OCI-M1 (cell line): ENCODE measurements around the gene LTB4R2.
"Not testable (repeated sequence)": the region's sequence is repeated elsewhere in the genome, so short reads cannot be mapped to it uniquely, and the experiment has no call there.

Experiments used
- DNase-seq: peaks from one replicate; lab custom pipeline; 2025; lab: John Stamatoyannopoulos, UW

The LTB4R2 gene

DNA sequence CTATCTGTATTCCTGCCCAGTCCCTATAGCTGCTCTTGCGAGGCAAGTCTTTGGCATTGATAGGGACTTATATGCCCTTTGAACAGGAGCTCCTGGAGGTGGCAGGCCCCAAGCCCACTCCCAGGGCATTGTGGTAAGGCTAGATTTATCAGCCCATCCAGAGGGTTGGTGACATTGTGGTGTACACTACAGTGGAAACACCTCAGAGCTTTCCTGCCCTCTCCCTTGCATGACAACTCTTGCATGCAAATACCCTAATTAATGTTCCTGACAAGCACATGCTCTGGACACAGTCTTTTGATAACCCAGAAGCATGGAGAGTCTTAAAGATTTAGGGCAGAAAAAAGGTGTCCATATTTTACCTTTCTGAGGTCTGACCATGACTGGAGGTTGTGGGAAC lies 30.7 kb downstream of the LTB4R2 start:
- DNase-seq, result no peak

DNA sequence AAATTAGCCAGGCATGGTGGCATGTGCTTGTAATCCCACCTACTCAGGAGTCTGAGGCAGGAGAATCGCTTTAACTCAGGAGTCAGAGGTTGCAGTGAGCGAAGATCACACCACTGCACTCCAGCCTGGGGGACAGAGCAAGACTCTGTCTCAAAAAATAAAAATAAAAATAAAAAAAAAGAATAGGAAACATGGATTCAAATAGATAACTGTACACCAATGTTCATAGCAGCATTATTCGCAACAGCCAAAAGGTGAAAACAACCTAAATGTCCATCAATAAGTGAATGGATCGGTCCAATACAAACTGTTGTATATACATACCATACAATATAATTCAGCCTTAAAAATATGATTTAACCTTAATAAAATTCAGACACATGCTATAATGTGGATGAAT lies 32.9 kb downstream of the LTB4R2 start:
- DNase-seq, result no peak

DNA sequence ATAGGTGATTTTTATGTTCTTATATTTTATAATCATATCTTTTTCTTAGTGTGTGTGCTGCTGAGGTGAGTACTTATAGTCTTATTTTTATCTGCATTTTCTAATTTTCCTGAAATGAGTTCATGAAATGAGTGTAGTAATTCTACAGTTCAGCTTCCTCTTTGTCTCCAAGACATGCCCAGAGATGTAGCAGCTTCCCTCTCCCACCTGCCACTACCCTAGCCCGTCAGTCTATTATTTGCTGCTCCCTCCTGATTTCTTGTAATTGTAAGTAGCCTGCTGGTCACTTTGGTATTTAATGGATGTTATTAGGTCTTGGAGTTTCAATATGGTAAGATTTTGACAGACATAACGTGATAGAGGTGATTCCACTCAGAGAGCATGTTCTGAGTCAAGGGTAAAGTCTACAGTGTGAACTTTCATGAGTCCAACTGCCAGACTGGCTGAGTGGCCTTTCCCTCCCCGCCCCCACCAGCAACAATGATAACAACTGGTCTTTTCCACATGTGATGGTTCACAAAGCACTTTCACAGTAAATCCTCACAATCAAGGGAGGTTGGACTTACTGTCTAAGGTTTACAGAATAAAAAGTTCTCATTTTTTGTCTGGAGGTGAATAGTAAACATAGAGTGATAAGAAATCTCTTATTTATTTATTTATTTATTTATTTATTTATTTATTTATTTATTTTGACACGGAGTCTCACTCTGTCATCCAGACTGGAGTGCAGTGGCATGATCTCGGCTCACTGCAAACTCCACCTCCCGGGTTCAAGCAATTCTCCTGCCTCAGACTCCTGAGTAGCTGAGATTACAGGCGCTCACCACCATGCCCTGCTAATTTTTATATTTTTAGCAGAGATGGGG lies 34.1 kb downstream of the LTB4R2 start:
- peak; percentile 32 for DNase-seq

DNA sequence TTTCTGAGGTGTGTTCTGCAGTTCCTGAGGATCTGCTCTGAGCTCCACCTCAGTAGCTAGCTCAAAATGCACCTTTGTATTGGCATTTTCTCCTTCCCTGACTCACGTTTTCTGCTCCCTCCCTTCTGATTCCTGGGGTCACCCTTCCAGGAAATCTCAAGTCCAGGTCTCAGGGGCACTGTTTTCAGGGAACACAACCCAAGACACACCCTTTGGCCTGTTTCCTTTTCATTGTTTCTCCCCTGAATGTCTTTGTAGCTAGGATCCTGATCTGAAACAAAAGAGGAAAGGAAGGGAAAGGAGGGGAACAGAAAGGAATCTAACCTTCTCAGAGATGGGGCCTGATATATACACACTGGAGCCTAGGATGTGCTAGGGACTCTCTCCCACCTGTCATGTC lies 37.2 kb downstream of the LTB4R2 start:
- DNase-seq, result no peak

GRCh38 chr14:24348186-24348585 lies 38.2 kb downstream of the LTB4R2 start:
- no peak for DNase-seq

DNA sequence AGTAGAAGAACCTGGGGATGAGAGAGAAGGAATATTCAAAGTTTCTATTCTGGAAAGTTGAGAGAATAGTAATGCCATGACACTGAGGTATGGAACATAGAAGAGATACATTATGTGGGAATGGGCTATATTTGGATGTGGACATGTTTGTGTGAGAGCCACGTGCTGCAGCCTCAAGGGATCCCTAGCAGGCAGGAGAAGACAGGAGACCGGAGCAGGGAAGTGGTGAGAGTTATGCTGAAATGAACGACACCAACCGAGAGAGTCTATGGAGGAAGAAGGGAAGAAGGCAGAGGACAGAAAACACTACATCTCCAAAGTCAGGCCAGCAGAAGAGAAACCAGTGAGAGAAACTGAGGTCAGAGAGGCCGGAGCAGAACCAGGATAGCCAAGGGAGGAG lies 39.8 kb downstream of the LTB4R2 start:
- no peak for DNase-seq

- peak; percentile 33 for DNase-seq
Measured at GRCh38 chr14:24351517-24351916, 41.6 kb downstream of the LTB4R2 start.

- no peak for DNase-seq
Measured at GRCh38 chr14:24353559-24354481, 43.9 kb downstream of the LTB4R2 start.

DNA sequence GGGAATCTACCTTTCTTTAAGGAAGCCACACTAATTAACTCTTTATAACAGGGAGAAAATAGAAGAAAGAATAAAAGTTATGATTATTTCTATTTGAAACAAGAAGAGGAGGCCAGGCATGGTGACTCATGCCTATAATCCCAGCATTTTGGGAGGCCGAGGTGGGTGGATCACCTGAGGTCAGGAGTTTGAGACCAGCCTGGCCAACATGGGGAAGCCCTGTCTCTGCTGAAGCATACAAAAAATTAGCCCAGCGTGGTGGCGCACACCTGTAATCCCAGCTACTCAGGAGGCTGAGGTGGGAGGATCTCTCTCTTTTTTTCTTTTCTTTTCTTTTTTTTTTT lies 44.5 kb downstream of the LTB4R2 start:
- DNase-seq, result not testable (repeated sequence)

DNA sequence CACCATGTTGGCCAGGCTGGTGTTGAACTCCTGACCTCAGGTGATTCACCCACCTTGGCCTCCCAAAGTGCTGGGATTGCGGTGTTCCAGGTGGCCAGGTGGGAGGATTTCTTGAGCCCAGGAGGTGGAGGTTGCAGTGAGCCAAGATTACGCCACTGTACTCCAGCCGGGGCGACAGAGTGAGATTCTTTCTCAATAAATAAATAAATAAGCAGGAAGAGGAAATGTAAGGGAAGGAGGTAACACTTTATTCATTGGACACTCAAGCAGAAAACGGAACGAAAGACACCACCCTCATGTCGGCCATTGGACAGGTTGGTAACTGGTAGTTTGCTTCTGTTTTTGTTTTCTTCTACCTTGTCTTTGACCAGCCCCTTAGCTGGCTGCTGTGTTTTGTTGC lies 45.1 kb downstream of the LTB4R2 start:
- DNase-seq, result no peak

- DNase-seq, result no peak
Measured at GRCh38 chr14:24356208-24356607, 46.3 kb downstream of the LTB4R2 start.

DNA sequence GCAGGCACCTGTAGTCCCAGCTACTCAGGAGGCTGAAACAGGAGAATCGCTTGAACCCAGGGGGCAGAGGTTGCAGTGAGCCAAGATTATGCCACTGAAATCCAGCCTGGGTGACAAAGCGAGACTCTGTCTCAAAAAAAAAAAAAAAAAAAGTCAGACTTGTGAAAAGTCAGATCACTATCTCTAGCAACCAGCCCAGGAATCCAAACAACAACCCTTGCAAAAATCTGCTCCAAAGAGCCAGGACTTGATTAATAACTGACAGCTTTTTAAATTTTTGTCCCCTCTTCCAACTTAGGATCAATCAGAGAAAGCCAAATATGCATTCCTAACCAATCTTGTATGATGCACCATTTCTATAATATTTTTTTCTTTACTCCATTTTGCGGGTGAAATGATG lies 50.3 kb downstream of the LTB4R2 start:
- no peak for DNase-seq

GRCh38 chr14:24361326-24361725 lies 51.4 kb downstream of the LTB4R2 start:
- DNase-seq, result no peak
